ENCODE results near the gene ENTHD1. TPM values are rescaled to one million over a fixed set of nuclear protein-coding genes. Genes with fewer than 3 reads are reported as not detected.

ENTHD1 gene
- total and polyA plus RNA-seq, 9 of the 15 experiments (the other 6 are each of a cell fraction or from before 2014, with no cell fraction given) = 0.13 to 0.98 (median 0.35) TPM

DNA sequence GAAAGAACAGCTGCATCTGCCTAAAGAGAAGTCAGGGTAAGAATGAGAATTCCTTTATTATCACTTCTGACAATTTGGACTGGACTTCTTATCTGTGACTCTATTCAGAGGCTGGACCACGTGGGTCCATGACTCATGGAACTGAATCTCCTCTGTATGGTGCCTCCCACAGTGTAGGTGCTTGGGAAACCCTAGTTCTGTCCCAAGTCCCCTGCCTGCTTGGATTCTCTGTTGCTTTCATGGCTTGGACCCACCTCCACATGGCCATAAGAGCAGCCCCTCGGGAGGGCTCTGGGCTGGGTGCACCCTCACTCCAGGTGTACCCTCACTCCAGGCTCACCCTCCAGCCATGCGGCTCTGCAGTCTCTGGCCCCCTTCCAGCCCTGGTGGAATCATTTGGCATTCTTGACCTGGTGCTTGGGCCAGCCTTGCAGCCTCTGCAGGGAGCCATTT is 169.6 kb downstream of the ENTHD1 start:
- in situ Hi-C loops (cut with MboI) (no loop called here), intact Hi-C loops (cut with micrococcal nuclease) (no loop called here)
- H4K20me1 ChIP-seq (replicated peaks; ENCODE audit: control insufficient read depth, insufficient read depth, low read length) = no peaks in the 10 kb centered on the region
- peak; percentile 97 for FAIRE-seq
- H2AFZ ChIP-seq (ENCODE audit: low read depth, low read length) = peak overlapping the region; percentile 82
- H3K9me3 ChIP-seq (replicated peaks; ENCODE audit: control insufficient read depth, insufficient read depth, low read depth, low read length) = no peaks in the 10 kb centered on the region
- CTCF ChIA-PET (ENCODE audit: low intra/inter-chr PET ratio) = no interaction called here
- no peaks in the 10 kb centered on the region for H3K36me3 ChIP-seq (ENCODE audit: control insufficient read depth, insufficient read depth, low read length)
- no peaks in the 10 kb centered on the region for H3K27me3 ChIP-seq (ENCODE audit: control insufficient read depth in 2 of 2, insufficient read depth in 2 of 2, low read length in 2 of 2)
- H3K4me2 ChIP-seq (ENCODE audit: insufficient read depth, low read length) = peak overlapping the region; percentile 75
- 0% methylated on average over 3 of the region's 3 CpGs for WGBS (ENCODE audit: insufficient coverage, low coverage, missing lambda C conversion rate)
- H3K4me1 ChIP-seq (replicated peaks in 1 of 2; ENCODE audit: control insufficient read depth in 2 of 2, insufficient read depth in 2 of 2, low read length in 2 of 2) = peaks cover 28 to 32% of the 10 kb centered on the region in 2 experiments
- POLR2A ChIA-PET = no interaction called here
- no peaks in the 10 kb centered on the region for H3K9me1 ChIP-seq (ENCODE audit: control insufficient read depth, insufficient read depth, low read length)
- H3K27ac ChIP-seq (ENCODE audit: extremely low read depth, low read depth, low read length) = peak overlapping the region; percentile 85
- H3K9ac ChIP-seq (ENCODE audit: insufficient read depth in 1 of 2, low read depth in 2 of 2, low read length in 2 of 2) = peak overlapping the region; percentile 48 to 77; a peak in 3 of 4 replicates
- no peaks in the 10 kb centered on the region for H3K79me2 ChIP-seq (ENCODE audit: control insufficient read depth, insufficient read depth, low read length)
- H3K4me3 ChIP-seq = peak overlapping the region; percentile 4; the same call in 1 of the 2 replicates
- BruUV-seq (replicated peaks) = no TSS peak
- DNase-seq (ENCODE audit: extremely low read depth in 1 of 4, low spot score in 3 of 4) = peak; percentile 69 to 91 (median 76)
- ATAC-seq = peak; percentile 94
- TF ChIP-seq ZNF146 (CRISPR knock-in tag; IDR thresholded peaks at IDR 0.05; ENCODE audit: unreplicated experiment) (no peak), ATF2 (CRISPR knock-in tag; IDR thresholded peaks at IDR 0.05) (no peak), ZKSCAN1 (IDR thresholded peaks at IDR 0.05; ENCODE audit: low read depth, low read length) (no peak), BRCA1 (IDR thresholded peaks at IDR 0.05) (no peak), BRCA1 (CRISPR knock-in tag; IDR thresholded peaks at IDR 0.05) (no peak), ELK1 (CRISPR knock-in tag; IDR thresholded peaks at IDR 0.05) (no peak), ZNF121 (CRISPR knock-in tag; conservative IDR thresholded peaks at IDR 0.05) (no peak), CBFA2T3 (IDR thresholded peaks at IDR 0.05) (peak; percentile 89), PTRF (tag; IDR thresholded peaks at IDR 0.05) (no peak), SMARCE1 (IDR thresholded peaks at IDR 0.05) (peak; percentile 88), CREB3L1 (IDR thresholded peaks at IDR 0.05; ENCODE audit: borderline replicate concordance, low read depth) (no peak), SPI1 (IDR thresholded peaks at IDR 0.05; ENCODE audit: borderline replicate concordance, low read depth, low read length) (no peak), CTBP1 (IDR thresholded peaks at IDR 0.05; ENCODE audit: borderline replicate concordance) (no peak)
- TF ChIP-seq, protein P1, sequence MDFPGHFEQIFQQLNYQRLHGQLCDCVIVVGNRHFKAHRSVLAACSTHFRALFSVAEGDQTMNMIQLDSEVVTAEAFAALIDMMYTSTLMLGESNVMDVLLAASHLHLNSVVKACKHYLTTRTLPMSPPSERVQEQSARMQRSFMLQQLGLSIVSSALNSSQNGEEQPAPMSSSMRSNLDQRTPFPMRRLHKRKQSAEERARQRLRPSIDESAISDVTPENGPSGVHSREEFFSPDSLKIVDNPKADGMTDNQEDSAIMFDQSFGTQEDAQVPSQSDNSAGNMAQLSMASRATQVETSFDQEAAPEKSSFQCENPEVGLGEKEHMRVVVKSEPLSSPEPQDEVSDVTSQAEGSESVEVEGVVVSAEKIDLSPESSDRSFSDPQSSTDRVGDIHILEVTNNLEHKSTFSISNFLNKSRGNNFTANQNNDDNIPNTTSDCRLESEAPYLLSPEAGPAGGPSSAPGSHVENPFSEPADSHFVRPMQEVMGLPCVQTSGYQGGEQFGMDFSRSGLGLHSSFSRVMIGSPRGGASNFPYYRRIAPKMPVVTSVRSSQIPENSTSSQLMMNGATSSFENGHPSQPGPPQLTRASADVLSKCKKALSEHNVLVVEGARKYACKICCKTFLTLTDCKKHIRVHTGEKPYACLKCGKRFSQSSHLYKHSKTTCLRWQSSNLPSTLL (IDR thresholded peaks at IDR 0.05) = no peak
- TF ChIP-seq, protein P2, sequence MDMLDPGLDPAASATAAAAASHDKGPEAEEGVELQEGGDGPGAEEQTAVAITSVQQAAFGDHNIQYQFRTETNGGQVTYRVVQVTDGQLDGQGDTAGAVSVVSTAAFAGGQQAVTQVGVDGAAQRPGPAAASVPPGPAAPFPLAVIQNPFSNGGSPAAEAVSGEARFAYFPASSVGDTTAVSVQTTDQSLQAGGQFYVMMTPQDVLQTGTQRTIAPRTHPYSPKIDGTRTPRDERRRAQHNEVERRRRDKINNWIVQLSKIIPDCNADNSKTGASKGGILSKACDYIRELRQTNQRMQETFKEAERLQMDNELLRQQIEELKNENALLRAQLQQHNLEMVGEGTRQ (CRISPR knock-in tag; IDR thresholded peaks at IDR 0.05) = peak; percentile 85

Measured in K562 (cell line).